Endothelial cell of umbilical vein (primary cell): ENCODE measurements around the gene FOLH1.
"Not testable (repeated sequence)": the region's sequence is repeated elsewhere in the genome, so short reads cannot be mapped to it uniquely, and the experiment has no call there.

ENCODE experiments used
- POLR2A ChIP-seq: IDR thresholded peaks from 2 replicates; pipeline ENCODE4 v1.6.1; 2012; ENCODE audit warnings: low read depth, mild to moderate bottlenecking, control low read depth, low read length
- TF ChIP-seq, protein P1 (sequence below), 2 donors: IDR thresholded peaks; 1 replicate in 1 of 2; 2 replicates in 1 of 2; pipeline ENCODE4 v1.5.1; 2011; ENCODE audit warnings: low read length in 2 of 2, mild to moderate bottlenecking in 2 of 2, moderate library complexity in 2 of 2, control low read depth in 1 of 2, inconsistent platforms in 1 of 2, low read depth in 1 of 2; ENCODE audit not compliant: insufficient read depth in 1 of 2; ENCODE audit errors: extremely low read depth in 1 of 2

GRCh38 chr11:49230001-49230400 is 21.6 kb upstream of the FOLH1 start:
- TF ChIP-seq, protein P1, sequence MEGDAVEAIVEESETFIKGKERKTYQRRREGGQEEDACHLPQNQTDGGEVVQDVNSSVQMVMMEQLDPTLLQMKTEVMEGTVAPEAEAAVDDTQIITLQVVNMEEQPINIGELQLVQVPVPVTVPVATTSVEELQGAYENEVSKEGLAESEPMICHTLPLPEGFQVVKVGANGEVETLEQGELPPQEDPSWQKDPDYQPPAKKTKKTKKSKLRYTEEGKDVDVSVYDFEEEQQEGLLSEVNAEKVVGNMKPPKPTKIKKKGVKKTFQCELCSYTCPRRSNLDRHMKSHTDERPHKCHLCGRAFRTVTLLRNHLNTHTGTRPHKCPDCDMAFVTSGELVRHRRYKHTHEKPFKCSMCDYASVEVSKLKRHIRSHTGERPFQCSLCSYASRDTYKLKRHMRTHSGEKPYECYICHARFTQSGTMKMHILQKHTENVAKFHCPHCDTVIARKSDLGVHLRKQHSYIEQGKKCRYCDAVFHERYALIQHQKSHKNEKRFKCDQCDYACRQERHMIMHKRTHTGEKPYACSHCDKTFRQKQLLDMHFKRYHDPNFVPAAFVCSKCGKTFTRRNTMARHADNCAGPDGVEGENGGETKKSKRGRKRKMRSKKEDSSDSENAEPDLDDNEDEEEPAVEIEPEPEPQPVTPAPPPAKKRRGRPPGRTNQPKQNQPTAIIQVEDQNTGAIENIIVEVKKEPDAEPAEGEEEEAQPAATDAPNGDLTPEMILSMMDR (IDR thresholded peaks at IDR 0.05; ENCODE audit: extremely low read depth in 1 of 2, insufficient read depth in 1 of 2, low read depth in 1 of 2, low read length in 2 of 2): not testable (repeated sequence)
- not testable (repeated sequence) for TF ChIP-seq POLR2A
